Muscle layer of colon (tissue), 2 donors: ENCODE data around the gene TRIM44.
"Not testable (repeated sequence)": the region's sequence is repeated elsewhere in the genome, so short reads cannot be mapped to it uniquely, and the experiment has no call there.

Source experiments
- H3K27ac ChIP-seq: one replicate; pipeline ENCODE4 v1.7.0; 2013; ENCODE audit warnings: low read depth, mild to moderate bottlenecking, low read length, moderate library complexity
- H3K27me3 ChIP-seq, 2 donors: one replicate each; pipeline ENCODE4 v1.7.0; 2013; ENCODE audit warnings: low read length in 2 of 2, mild to moderate bottlenecking in 2 of 2; ENCODE audit not compliant: insufficient read depth in 2 of 2, control insufficient read depth in 1 of 2
- H3K36me3 ChIP-seq: one replicate; pipeline ENCODE4 v1.7.0; 2013; ENCODE audit warnings: mild to moderate bottlenecking, low read length; ENCODE audit not compliant: insufficient read depth
- H3K4me1 ChIP-seq: one replicate; pipeline ENCODE4 v1.7.0; 2013; ENCODE audit warnings: mild to moderate bottlenecking, low read length; ENCODE audit not compliant: insufficient read depth
- H3K4me3 ChIP-seq, 2 donors: one replicate each; pipeline ENCODE4 v1.7.0; 2013; ENCODE audit warnings: low read length in 2 of 2, low read depth in 1 of 2, mild to moderate bottlenecking in 1 of 2, moderate library complexity in 1 of 2
- H3K9ac ChIP-seq: one replicate; pipeline ENCODE4 v1.7.0; 2013; ENCODE audit warnings: low read length
- H3K9me3 ChIP-seq: one replicate; pipeline ENCODE4 v1.7.0; 2013; ENCODE audit warnings: mild to moderate bottlenecking, low read length
- donor health status: abdominal sarcoma.
- donor health status: Adenocarcinoma of cecum.

The TRIM44 gene

DNA sequence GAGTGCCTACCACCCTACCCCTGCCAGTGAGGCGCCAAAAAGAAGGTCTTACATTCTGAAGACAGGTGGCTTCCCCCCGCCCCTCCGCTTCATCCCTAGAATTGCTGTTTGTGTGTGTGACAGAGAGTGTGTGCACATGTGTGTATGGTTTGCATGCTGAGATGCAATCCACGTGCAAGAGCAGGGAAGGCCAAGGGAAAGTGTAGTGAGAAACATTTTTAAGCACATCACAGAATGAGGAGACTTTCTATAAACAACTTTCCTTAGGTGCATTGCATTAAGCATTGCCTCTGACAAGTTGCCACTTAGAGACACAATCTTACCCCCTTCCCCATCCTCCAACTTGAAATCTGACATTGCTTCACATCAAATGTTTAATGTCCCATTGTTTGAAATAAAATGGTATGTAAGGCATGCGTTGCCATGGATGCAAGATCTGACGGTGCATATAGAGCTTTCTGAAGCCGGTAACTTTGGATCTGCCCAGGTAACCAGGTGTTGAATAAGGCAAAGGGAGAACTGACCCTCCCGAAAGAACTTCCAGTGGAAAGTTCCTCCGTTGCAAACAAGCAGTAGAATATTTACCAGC, 22.9 kb upstream of the TRIM44 start:
- H3K36me3 ChIP-seq: no peaks in the 10 kb centered on the region
- H3K4me1 ChIP-seq: no peaks in the 10 kb centered on the region
- H3K27ac ChIP-seq: no peak overlapping the region
- H3K9ac ChIP-seq: no peak overlapping the region
- no peak overlapping the region for H3K4me3 ChIP-seq
- peaks cover 0 to 4% of the 10 kb centered on the region in 2 donors for H3K27me3 ChIP-seq
- no peaks in the 10 kb centered on the region for H3K9me3 ChIP-seq

- no peak overlapping the region for H3K4me3 ChIP-seq
- no peaks in the 10 kb centered on the region for H3K36me3 ChIP-seq
- peaks cover 0 to 4% of the 10 kb centered on the region in 2 donors for H3K27me3 ChIP-seq
- no peaks in the 10 kb centered on the region for H3K9me3 ChIP-seq
- H3K9ac ChIP-seq: no peak overlapping the region
- H3K27ac ChIP-seq: no peak overlapping the region
- no peaks in the 10 kb centered on the region for H3K4me1 ChIP-seq
Measured at GRCh38 chr11:35641171-35641897, 21.2 kb upstream of the TRIM44 start.

- H3K4me1 ChIP-seq: no peaks in the 10 kb centered on the region
- H3K9ac ChIP-seq: no peak overlapping the region
- H3K27ac ChIP-seq: no peak overlapping the region
- peaks cover 0 to 4% of the 10 kb centered on the region in 2 donors for H3K27me3 ChIP-seq
- H3K4me3 ChIP-seq: no peak overlapping the region
- H3K36me3 ChIP-seq: no peaks in the 10 kb centered on the region
- H3K9me3 ChIP-seq: no peaks in the 10 kb centered on the region
Measured at GRCh38 chr11:35641964-35642363, 20.6 kb upstream of the TRIM44 start.

GRCh38 chr11:35647421-35648093, 15.0 kb upstream of the TRIM44 start:
- no peak overlapping the region for H3K27ac ChIP-seq
- no peaks in the 10 kb centered on the region for H3K4me1 ChIP-seq
- H3K27me3 ChIP-seq: no peaks in the 10 kb centered on the region
- H3K36me3 ChIP-seq: no peaks in the 10 kb centered on the region
- no peak overlapping the region for H3K9ac ChIP-seq
- no peaks in the 10 kb centered on the region for H3K9me3 ChIP-seq
- no peak overlapping the region for H3K4me3 ChIP-seq

DNA sequence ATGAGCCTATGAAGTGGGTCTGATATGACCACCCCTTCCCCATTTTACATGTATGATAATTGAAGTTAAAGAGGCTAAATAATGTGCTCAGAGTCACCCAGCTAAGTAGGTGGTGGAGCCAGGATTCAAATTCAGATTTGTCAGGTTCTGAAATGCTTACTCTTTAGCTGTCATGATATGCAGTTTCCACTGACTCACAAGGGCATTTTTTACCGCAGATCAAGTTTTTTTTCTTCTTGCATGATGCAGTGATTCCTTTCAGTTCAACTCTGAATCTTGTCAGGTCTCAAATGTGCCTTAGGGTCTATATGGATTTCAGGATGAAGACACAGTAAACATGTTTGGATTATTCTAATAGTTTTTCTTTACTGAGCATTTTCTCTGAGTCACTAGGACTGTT, 12.6 kb upstream of the TRIM44 start:
- no peaks in the 10 kb centered on the region for H3K36me3 ChIP-seq
- H3K27me3 ChIP-seq: no peaks in the 10 kb centered on the region
- H3K27ac ChIP-seq: no peak overlapping the region
- H3K9ac ChIP-seq: no peak overlapping the region
- no peaks in the 10 kb centered on the region for H3K9me3 ChIP-seq
- H3K4me1 ChIP-seq: no peaks in the 10 kb centered on the region
- H3K4me3 ChIP-seq: no peak overlapping the region

DNA sequence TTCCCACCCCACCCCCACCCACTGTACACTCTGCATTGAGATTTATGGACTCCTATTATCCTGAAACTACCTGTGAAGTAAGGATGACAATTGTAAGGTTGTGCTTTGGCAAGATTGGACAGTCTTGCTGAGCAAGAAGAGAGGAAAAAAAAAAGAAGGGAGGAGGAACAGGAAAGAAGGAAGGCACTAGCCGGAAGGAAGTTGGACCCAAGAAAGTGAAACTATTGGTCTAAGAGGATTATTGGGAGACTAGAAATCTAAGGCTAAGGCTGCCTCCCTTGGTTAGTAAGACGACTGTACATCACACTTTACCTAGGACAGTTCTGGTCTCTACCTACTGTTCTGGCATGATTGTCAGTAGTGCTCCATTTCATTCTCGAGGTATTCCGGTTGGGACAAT, 12.1 kb upstream of the TRIM44 start:
- Histone ChIP-seq H3K9ac (no peak overlapping the region), H3K27me3 (no peaks in the 10 kb centered on the region), H3K9me3 (no peaks in the 10 kb centered on the region), H3K27ac (no peak overlapping the region), H3K4me1 (no peaks in the 10 kb centered on the region), H3K4me3 (no peak overlapping the region), H3K36me3 (no peaks in the 10 kb centered on the region)

- H3K4me1 ChIP-seq: no peaks in the 10 kb centered on the region
- no peak overlapping the region for H3K27ac ChIP-seq
- no peak overlapping the region for H3K4me3 ChIP-seq
- H3K9ac ChIP-seq: no peak overlapping the region
- H3K9me3 ChIP-seq: no peaks in the 10 kb centered on the region
- peaks cover 0 to 3% of the 10 kb centered on the region in 2 donors for H3K27me3 ChIP-seq
- H3K36me3 ChIP-seq: no peaks in the 10 kb centered on the region
Measured at GRCh38 chr11:35651263-35651662, 11.3 kb upstream of the TRIM44 start.

DNA sequence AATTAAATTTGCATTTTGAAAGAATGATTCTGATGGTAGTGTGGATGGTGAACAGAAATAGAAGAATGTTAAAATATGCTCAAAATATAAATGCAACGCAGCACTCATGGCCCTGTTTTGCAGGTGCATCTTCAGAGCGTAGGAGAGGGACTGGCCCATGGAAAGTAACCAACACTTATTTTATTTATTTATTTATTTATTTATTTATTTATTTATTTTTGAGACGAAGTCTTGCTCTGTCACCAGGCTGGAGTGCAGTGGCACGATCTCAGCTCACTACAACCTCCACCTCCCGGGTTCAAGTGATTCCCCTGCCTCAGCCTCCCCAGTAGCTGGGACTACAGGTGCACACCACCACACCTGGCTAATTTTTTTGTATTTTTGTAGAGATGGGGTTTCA, 9.8 kb upstream of the TRIM44 start:
- H3K27ac ChIP-seq, H3K36me3 ChIP-seq, H3K9me3 ChIP-seq, H3K9ac ChIP-seq, H3K4me1 ChIP-seq, H3K27me3 ChIP-seq, H3K4me3 ChIP-seq: not testable (repeated sequence)

DNA sequence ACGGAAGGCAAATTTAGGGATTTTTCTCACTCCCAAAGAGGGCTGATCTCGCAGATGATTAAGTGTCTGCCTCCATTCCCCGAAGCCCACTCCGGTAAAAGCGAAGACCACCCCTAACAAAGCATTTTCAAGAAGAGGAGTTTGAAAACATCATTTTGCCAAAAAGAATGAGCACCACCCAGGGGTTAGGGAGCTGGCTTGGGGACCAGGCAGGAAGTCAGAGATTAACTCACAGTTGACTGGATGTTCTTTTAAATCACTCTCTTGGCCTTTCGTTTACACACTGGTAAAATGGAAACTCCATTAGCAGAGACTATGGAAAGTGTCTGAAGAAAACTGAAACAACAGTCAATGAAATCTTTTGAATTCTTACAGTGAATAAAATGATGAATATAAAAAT, 7.9 kb upstream of the TRIM44 start:
- Histone ChIP-seq H3K9ac (no peak overlapping the region), H3K27me3 (peaks cover 0 to 4% of the 10 kb centered on the region in 2 donors), H3K9me3 (no peaks in the 10 kb centered on the region), H3K36me3 (no peaks in the 10 kb centered on the region), H3K4me3 (no peak overlapping the region), H3K4me1 (no peaks in the 10 kb centered on the region), H3K27ac (no peak overlapping the region)

DNA sequence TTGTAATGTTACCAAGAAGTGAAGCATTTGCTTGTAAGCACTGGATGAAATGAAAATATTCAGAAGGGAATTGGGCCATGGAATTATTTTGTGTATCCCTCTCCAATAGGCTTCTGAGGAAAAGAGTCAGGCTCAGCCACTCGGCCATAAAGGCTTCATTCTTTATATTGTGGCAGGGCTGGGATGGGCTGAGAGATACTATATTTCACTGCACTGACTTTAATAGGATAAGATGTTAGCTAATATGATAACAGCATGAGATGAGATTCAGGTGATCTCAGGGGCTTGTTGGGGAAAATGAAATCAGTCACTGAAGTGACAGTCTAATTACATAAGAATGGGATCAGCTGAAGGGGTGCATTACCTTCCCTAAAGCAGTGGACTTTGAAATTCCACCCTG, 7.3 kb upstream of the TRIM44 start:
- H3K9me3 ChIP-seq: no peaks in the 10 kb centered on the region
- no peak overlapping the region for H3K27ac ChIP-seq
- no peaks in the 10 kb centered on the region for H3K4me1 ChIP-seq
- H3K27me3 ChIP-seq: peaks cover 0 to 4% of the 10 kb centered on the region in 2 donors
- no peak overlapping the region for H3K4me3 ChIP-seq
- no peaks in the 10 kb centered on the region for H3K36me3 ChIP-seq
- H3K9ac ChIP-seq: no peak overlapping the region

DNA sequence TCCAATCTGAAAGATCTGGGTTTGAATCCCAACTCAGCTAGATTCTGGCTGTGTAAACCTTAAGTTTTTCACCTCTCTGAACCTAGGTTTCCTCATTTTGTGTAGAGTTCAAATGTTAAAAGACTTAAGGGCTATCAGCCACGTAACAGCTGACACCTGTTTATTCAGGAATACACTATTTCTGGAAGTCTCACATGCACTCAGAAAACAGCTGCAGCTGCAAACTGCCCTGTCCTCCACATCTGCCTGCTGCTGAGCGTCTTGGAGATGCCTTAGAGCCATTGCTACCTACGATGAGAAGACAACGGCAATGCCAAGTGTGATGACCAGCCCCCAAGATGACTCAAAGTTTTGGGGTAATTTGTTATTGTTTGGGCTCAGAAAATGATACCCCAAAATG, 6.7 kb upstream of the TRIM44 start:
- Histone ChIP-seq H3K36me3 (no peaks in the 10 kb centered on the region), H3K9ac (no peak overlapping the region), H3K4me1 (no peaks in the 10 kb centered on the region)

More for the DNA sequence above, 6.7 kb upstream of the TRIM44 start:
- Histone ChIP-seq H3K4me3 (no peak overlapping the region), H3K27ac (no peak overlapping the region), H3K9me3 (no peaks in the 10 kb centered on the region), H3K27me3 (peaks cover 0 to 4% of the 10 kb centered on the region in 2 donors)
